Neuronal stem cell (in vitro differentiated cells): ENCODE data around the gene FAM3A.
A peak's percentile ranks its signal among the peaks of the same experiment; 100 is the strongest.
"Not testable (repeated sequence)": the region's sequence is repeated elsewhere in the genome, so short reads cannot be mapped to it uniquely, and the experiment has no call there.

Experiments used
- DNase-seq: peaks from one replicate; pipeline ENCODE4 v3.0.0-alpha.2; 2013; ENCODE audit warnings: low spot score
- H2AFZ ChIP-seq: one replicate; pipeline ENCODE4 v1.6.1; 2013; ENCODE audit warnings: mild to moderate bottlenecking, low read length, inconsistent platforms
- H2AK5ac ChIP-seq: 2 replicates; pipeline ENCODE4 v1.6.1; 2013; ENCODE audit warnings: low read depth, mild to moderate bottlenecking, inconsistent platforms, low read length, moderate library complexity, mixed read lengths
- H2BK120ac ChIP-seq: 2 replicates; pipeline ENCODE4 v1.6.1; 2013; ENCODE audit warnings: low read depth, mild to moderate bottlenecking, inconsistent platforms, low read length, moderate library complexity, mixed read lengths
- H2BK12ac ChIP-seq: one replicate; pipeline ENCODE4 v1.6.1; 2013; ENCODE audit warnings: low read length, inconsistent platforms
- H2BK15ac ChIP-seq: 2 replicates; pipeline ENCODE4 v1.6.1; 2013; ENCODE audit warnings: mild to moderate bottlenecking, low read length, inconsistent platforms, mixed read lengths
- H2BK5ac ChIP-seq: one replicate; pipeline ENCODE4 v1.6.1; 2013; ENCODE audit warnings: inconsistent platforms, mild to moderate bottlenecking, low read length, moderate library complexity
- H3K14ac ChIP-seq: one replicate; pipeline ENCODE4 v1.6.1; 2013; ENCODE audit warnings: low read length, inconsistent platforms
- H3K18ac ChIP-seq: 2 replicates; pipeline ENCODE4 v1.6.1; 2013; ENCODE audit warnings: low read length, inconsistent platforms
- H3K23ac ChIP-seq: 2 replicates; pipeline ENCODE4 v1.6.1; 2013; ENCODE audit warnings: low read depth, mild to moderate bottlenecking, mixed read lengths, low read length, inconsistent platforms; ENCODE audit not compliant: poor library complexity
- H3K27ac ChIP-seq: replicated peaks from 3 replicates; pipeline ENCODE4 v1.5.1; 2013; ENCODE audit warnings: low read length, inconsistent platforms
- H3K27me3 ChIP-seq, 3 experiments: 2 replicates each; pipeline ENCODE4 v1.6.1; 2013; ENCODE audit warnings: low read length in 3 of 3, mild to moderate bottlenecking in 2 of 3, inconsistent platforms in 1 of 3, low read depth in 1 of 3, mixed read lengths in 1 of 3, moderate library complexity in 1 of 3; ENCODE audit not compliant: control insufficient read depth in 3 of 3, insufficient read depth in 3 of 3
- H3K36me3 ChIP-seq, 2 donors: replicated peaks in 1 of 2; 2 replicates each; pipeline ENCODE4 v1.6.1; 2013; ENCODE audit warnings: low read length in 2 of 2; ENCODE audit not compliant: control insufficient read depth in 2 of 2, insufficient read depth in 2 of 2
- H3K4ac ChIP-seq: 2 replicates; pipeline ENCODE4 v1.6.1; 2013; ENCODE audit warnings: inconsistent platforms, mild to moderate bottlenecking, low read length, moderate library complexity
- H3K4me1 ChIP-seq, 2 donors: 1 replicate in 1 of 2; 2 replicates in 1 of 2; pipeline ENCODE4 v1.6.1; 2013; ENCODE audit warnings: low read length in 2 of 2, low read depth in 1 of 2; ENCODE audit not compliant: control insufficient read depth in 2 of 2, insufficient read depth in 1 of 2
- H3K4me2 ChIP-seq: one replicate; pipeline ENCODE4 v1.6.1; 2013; ENCODE audit warnings: mild to moderate bottlenecking, low read length, inconsistent platforms; ENCODE audit not compliant: insufficient read depth, poor library complexity, severe bottlenecking
- H3K4me3 ChIP-seq, 2 donors: 2 replicates each; pipeline ENCODE4 v1.5.1; 2013; ENCODE audit warnings: low read length in 2 of 2, mild to moderate bottlenecking in 2 of 2, inconsistent platforms in 1 of 2, moderate library complexity in 1 of 2
- H3K79me1 ChIP-seq: one replicate; pipeline ENCODE4 v1.6.1; 2013; ENCODE audit warnings: low read depth, mild to moderate bottlenecking, inconsistent platforms, low read length, moderate library complexity
- H3K9ac ChIP-seq: one replicate; pipeline ENCODE4 v1.6.1; 2013; ENCODE audit warnings: mild to moderate bottlenecking, low read depth, low read length, inconsistent platforms; ENCODE audit not compliant: poor library complexity
- H3K9me3 ChIP-seq, 2 donors: replicated peaks in 1 of 2; 2 replicates each; pipeline versions ENCODE3 to v1.6.1; 2013; ENCODE audit warnings: low read length in 2 of 2, mild to moderate bottlenecking in 2 of 2, inconsistent platforms in 1 of 2, low read depth in 1 of 2, mixed read lengths in 1 of 2, moderate library complexity in 1 of 2; ENCODE audit not compliant: control insufficient read depth in 2 of 2, insufficient read depth in 1 of 2
- H4K8ac ChIP-seq: one replicate; pipeline ENCODE4 v1.6.1; 2013; ENCODE audit warnings: low read depth, mild to moderate bottlenecking, inconsistent platforms, low read length, moderate library complexity
- H4K91ac ChIP-seq: one replicate; pipeline ENCODE4 v1.6.1; 2013; ENCODE audit warnings: low read length, low read depth, mild to moderate bottlenecking, inconsistent platforms; ENCODE audit not compliant: poor library complexity
- WGBS, 2 donors: extraction: QIAGEN DNeasy Blood & Tissue Kit; methylation state at CpG; one replicate each; pipeline ENCODE4 v1.1.7; 2013; ENCODE audit warnings: missing lambda C conversion rate in 2 of 2, mixed read lengths in 1 of 2; ENCODE audit not compliant: insufficient read length in 2 of 2, insufficient replicate concordance in 1 of 2; ENCODE audit errors: extremely low coverage in 2 of 2; 5-methylcytosine and 5-hydroxymethylcytosine counted together

FAM3A gene

GRCh38 chrX:154558060-154558690, 42.1 kb upstream of the FAM3A start:
- not testable (repeated sequence) for H3K18ac ChIP-seq, H2BK15ac ChIP-seq, H2AFZ ChIP-seq, H3K4ac ChIP-seq, H3K4me3 ChIP-seq, H2BK120ac ChIP-seq, H3K14ac ChIP-seq, H3K27ac ChIP-seq, H2BK5ac ChIP-seq, H2BK12ac ChIP-seq, H4K8ac ChIP-seq, H3K4me1 ChIP-seq, H2AK5ac ChIP-seq, DNase-seq, H3K4me2 ChIP-seq, H3K9me3 ChIP-seq, H3K79me1 ChIP-seq, H3K9ac ChIP-seq, H4K91ac ChIP-seq, H3K23ac ChIP-seq, H3K27me3 ChIP-seq
- H3K36me3 ChIP-seq, result peaks cover 0 to 17% of the 10 kb centered on the region in 2 donors
- no CpG with 5 or more reads among the region's 24 CpGs for WGBS, 2 donors

DNA sequence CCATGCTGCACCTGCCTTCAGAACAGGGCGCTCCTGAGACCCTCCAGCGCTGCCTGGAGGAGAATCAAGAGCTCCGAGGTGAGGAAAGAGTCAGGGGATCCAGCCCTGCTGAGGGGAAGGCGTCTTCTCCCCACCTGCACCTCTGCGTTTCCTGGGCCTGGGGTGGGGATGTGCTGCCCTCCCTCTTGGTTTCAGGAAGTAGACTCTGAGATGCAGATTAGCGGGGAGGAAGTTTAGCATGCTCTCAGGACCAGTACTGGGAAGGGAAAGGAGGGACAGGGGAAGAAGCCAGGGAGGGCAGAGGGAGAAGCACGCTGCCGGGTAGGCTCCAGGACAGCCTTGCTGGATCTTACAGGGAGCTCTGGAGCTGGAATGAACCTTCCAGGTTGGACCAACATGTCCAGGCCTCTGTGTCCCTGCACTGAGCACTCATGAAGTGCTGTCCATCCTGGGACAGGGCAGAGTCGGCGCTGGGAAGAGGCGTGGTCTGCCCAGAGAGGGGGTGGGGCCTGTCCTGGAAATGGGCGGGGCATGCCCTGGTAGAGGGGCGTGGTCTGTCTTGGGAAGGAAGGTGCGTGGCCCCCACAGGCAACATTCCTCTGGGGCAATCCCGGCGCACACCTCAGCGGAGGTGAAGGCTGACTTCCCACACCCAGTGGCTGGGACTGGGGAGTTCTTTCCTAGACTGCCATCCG, 36.2 kb upstream of the FAM3A start:
- not testable (repeated sequence) for H3K4me2 ChIP-seq, H3K4ac ChIP-seq, H2BK5ac ChIP-seq, H3K27me3 ChIP-seq, H3K14ac ChIP-seq, H3K4me3 ChIP-seq, H3K9ac ChIP-seq, H3K79me1 ChIP-seq, H2BK120ac ChIP-seq, DNase-seq, H2AK5ac ChIP-seq, H3K23ac ChIP-seq, H3K4me1 ChIP-seq, H2AFZ ChIP-seq, H3K9me3 ChIP-seq, H2BK15ac ChIP-seq, H3K27ac ChIP-seq, H2BK12ac ChIP-seq, H3K18ac ChIP-seq, H4K91ac ChIP-seq
- peak overlapping the region; percentile 1 for H4K8ac ChIP-seq
- no CpG with 5 or more reads among the region's 18 CpGs for WGBS, 2 donors
- H3K36me3 ChIP-seq, result peaks cover 0 to 19% of the 10 kb centered on the region in 2 donors

- H4K91ac ChIP-seq, result no peak overlapping the region
- peaks cover 3% of the 10 kb centered on the region for H3K79me1 ChIP-seq
- H2AFZ ChIP-seq, result no peak overlapping the region
- H2BK120ac ChIP-seq, result no peak overlapping the region
- H4K8ac ChIP-seq, result no peak overlapping the region
- H2BK5ac ChIP-seq, result no peak overlapping the region
- no peak overlapping the region for H2AK5ac ChIP-seq
- H3K27ac ChIP-seq, result no peak overlapping the region
- peaks cover 0 to 1% (median 0%) of the 10 kb centered on the region in 3 experiments for H3K27me3 ChIP-seq
- no peak overlapping the region for H3K9ac ChIP-seq
- no CpG with 5 or more reads among the region's 1 CpG for WGBS, 2 donors
- H3K23ac ChIP-seq, result no peak overlapping the region
- no peak overlapping the region for H2BK15ac ChIP-seq
- no peak overlapping the region for H3K4ac ChIP-seq
- peaks cover 4 to 5% of the 10 kb centered on the region in 2 donors for H3K4me1 ChIP-seq
- H3K14ac ChIP-seq, result no peak overlapping the region
- no peak overlapping the region for H3K4me3 ChIP-seq
- no peaks in the 10 kb centered on the region for H3K9me3 ChIP-seq
- H3K36me3 ChIP-seq, result peaks cover 5 to 24% of the 10 kb centered on the region in 2 donors
- no peak for DNase-seq
- no peak overlapping the region for H3K18ac ChIP-seq
- no peak overlapping the region for H3K4me2 ChIP-seq
- H2BK12ac ChIP-seq, result no peak overlapping the region
These were observed 33.7 kb upstream of the FAM3A start for GRCh38 chrX:154549766-154550165.

DNA sequence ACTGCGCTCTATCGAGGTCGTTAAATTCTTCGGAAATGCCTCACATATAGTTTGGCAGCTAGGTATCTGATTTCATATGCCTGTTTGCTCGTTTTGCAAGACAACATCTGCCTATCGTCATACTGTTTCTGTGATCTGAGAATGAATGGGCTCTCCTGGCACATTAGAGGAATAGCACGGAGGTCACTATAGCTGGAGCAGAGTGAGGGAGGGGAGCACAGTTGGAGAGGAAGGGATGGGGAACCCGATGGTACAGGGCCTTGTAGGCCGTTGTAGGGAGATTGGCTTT, 31.9 kb upstream of the FAM3A start:
- Histone ChIP-seq H3K23ac (no peak overlapping the region), H3K18ac (no peak overlapping the region), H2AK5ac (no peak overlapping the region), H2AFZ (peak overlapping the region; percentile 97), H3K36me3 (peaks cover 6 to 23% of the 10 kb centered on the region in 2 donors), H3K4ac (no peak overlapping the region), H2BK120ac (no peak overlapping the region), H3K27ac (no peak overlapping the region), H3K9me3 (no peaks in the 10 kb centered on the region), H4K91ac (no peak overlapping the region), H3K14ac (no peak overlapping the region), H3K4me1 (peaks cover 4 to 5% of the 10 kb centered on the region in 2 donors), H3K4me3 (peak overlapping the region; percentile 82 to 95), H3K79me1 (peaks cover 3% of the 10 kb centered on the region), H2BK5ac (no peak overlapping the region), H3K27me3 (peaks cover 0 to 3% (median 0%) of the 10 kb centered on the region in 3 experiments), H3K9ac (peak overlapping the region; percentile 24), H4K8ac (no peak overlapping the region), H2BK15ac (no peak overlapping the region), H3K4me2 (peak overlapping the region; percentile 58), H2BK12ac (no peak overlapping the region)
- no CpG with 5 or more reads among the region's 9 CpGs for WGBS, 2 donors
- DNase-seq, result no peak
